DMS153 treated with DMSO at 0.1 percent for 48 hours (cell line): Measurements from ENCODE around the gene ASPDH.
"Not testable (repeated sequence)": the region's sequence is repeated elsewhere in the genome, so short reads cannot be mapped to it uniquely, and the experiment has no call there.

Experiments used
- DNase-seq: peaks from one replicate; lab custom pipeline; 2025; ENCODE audit not compliant: unreplicated experiment; lab: John Stamatoyannopoulos, UW

Gene ASPDH

DNA sequence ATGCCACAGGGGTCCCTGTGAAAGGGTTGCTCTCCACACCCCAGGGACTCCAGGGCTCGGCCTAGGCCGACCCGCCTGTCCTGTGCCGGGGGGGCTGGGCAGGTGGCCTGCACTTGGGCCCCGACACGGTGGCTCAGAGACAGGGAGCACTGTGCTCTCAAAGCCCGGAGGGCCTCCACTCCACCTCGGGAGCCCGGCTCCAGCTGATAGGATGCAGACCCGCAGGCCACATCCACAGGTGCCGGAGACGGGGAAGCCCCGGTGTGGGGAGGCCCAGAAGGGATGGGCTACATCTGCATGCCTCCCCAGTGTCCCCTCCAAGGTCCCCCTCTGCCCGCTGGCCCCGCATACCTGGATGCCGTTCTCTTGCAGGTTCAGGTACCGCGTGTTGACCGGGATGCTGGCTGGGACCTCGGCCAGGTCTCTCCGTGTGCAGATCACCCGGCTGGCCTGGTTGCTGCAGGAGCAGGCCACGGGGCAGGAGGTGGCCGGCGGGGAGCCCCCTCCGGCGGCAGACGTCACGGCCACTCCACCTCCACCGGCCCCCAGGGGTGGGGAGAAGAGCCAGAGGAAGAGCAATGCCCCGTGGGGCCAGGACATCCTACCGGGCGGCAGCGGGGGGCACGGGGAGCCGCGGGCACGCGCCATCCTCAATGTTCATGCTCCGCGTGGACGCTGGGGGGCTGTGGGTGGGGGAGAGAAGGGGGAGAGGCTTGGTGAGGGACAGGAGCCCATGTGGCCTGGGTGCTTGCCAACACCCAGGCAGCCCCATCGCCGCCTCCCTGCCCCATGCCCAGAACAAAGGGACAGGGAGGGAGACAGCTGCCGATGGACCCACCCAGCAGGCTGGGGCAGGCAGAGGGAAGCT, 34.7 kb upstream of the ASPDH start:
- no peak for DNase-seq

DNA sequence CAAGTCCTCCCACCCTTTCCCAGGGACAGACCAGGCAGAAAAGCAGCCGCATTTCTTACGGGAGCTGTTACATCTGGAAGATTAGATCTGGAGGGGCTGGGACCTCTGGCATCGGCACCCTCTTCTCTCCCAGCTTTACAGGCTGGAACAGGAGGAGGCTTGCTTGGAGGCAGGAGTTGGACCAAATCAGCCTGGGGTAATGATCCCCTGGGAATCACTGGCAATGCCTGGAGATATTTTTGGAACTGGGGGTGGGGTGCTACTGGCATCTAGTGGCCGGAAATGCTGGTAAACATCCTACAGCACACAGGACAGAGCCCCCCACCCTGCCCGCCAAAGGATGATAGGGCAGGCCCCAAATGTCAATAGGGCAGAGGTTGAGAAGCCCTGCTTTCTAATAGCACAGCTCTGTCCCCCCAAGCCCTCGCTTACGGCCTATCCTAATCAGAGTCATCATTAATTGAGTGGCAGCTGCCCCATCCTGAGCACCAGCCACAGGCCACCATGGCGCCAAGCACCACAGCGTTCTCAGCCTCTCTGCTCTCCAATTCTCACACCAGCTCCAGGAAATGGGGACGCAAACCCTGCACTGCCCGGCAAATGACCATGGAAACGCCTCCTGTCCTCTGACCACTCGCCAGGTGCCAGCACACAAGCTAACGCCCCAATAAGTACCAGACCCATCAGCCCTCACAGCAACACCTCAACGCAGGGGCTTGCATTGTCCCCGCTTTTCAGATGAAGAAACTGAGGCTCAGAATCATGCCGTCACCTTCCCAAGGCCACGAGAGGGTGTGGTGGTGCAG, 33.9 kb upstream of the ASPDH start:
- no peak for DNase-seq

DNA sequence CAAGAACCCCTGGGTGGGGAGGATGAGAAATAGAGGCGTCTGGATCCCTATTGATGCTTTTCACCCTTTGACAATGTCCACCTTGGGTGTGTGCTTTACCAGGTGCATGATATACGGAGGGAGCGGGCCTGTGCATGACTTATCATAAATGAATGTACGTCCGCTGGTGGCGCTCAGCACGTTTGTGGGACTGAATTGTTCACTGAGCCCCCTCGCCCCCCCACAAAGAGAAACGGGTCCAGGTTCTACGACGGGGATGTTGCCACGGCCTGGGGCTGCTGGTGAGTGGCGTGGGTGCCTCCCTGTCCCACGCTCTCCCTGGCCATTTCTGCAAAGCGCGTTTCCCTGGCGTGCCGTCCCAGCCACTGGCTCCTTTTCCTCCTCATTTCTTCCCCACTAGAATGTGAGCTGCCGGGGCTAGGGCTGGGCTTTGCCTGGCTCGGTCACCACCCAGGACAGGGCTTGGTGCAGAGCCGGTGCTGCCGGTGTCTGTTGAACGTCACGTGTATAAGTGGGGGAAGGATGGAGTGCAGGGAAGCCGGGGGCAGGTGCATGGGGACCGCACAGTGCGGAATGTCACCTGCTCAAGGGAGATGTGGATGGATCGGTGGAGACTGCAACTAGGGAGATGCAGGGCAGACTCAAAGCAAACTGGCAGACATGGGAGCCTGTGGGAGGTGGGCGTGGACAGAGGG, 33.0 kb upstream of the ASPDH start:
- DNase-seq = no peak

DNA sequence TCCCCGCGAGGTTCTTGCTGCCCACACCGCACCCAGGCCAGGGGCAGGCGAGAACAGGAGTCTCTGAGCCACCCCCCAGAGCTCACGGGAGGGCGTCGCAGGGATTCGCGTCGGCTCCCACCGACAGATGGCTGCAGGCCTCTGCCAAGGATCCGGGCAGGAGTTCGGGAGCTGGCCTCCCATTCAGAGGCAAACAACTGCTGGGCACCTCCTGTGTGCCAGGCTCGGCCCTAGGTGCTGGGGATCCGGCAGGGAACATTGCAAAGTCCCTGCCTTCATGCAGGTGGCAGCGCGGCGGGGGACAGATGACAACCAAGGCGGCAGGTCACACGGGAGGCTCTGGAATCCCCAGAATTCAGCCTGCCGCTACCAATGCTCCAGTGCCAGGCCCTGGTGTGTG, 29.2 kb upstream of the ASPDH start:
- DNase-seq = no peak

DNA sequence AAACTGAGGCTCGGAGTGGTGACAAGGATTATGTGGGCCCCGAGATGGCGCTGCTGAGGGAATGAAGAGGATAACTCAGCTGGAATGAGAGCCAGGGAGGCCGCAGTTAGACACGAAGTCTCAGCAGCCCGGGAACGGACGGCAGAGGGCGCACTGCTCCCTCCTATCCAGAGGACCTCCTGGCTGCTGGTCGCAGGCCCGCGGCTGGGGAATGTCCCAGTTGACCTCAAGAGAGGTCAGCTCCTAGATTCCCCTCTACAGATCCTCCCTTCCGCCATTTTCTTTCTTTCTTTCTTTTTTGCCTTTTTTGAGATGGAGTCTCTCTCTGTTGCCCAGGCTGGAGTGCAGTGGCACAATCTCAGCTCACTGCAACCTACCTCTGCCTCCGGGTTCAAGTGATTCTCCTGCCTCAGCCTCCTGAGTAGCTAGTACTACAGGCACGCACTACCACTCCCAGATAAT, 24.1 kb upstream of the ASPDH start:
- DNase-seq = peak; percentile 2

DNA sequence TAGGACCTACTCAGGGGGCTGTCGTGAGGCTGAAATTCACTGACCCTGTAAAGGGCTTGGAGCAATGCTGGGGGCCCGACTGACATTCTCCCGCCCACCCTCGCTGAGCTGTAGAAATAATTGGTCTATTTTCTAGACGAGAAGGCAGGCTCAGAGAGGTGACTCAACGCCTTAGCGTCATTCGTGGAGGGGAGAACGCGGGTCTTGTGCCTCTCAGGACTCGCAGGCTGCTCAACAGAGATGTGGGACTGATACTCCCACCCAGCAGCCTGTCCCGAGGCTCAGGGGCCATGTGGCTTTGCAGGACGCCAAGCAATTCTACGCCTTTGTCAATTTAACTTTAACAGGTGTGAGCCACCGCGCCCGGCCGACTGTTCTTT, 23.6 kb upstream of the ASPDH start:
- DNase-seq = no peak

DNA sequence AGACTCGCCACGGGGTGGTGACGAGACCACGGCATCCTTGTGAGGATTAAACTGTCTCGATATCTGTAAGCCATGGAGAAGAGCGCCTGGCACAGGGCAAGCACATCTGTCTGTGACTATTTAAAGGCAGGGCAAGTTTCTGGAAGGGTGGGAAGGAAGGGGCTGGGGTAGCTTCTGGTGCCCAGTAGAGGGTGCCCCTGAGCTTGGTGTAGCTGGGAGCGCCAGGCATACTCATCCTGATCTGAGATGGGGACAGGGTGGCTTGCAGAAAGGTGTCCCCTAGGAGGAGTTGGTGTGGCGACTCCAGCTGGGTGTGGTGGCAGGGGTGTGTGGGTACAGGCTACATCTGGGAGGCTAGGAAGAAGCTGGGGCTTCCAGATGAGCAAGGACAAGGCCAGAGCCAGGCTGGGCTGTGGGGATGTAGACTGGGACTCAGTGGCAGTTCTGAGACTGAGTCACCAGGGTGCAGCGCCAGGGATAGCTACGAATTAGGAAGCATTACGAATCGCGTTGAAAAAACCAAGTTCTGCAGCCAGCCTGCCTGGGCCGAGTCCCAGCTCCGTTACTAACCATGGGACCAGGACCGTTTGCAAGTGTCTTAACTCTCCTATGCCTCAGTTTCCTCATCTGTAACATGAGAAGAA, 23.1 kb upstream of the ASPDH start:
- DNase-seq = no peak

DNA sequence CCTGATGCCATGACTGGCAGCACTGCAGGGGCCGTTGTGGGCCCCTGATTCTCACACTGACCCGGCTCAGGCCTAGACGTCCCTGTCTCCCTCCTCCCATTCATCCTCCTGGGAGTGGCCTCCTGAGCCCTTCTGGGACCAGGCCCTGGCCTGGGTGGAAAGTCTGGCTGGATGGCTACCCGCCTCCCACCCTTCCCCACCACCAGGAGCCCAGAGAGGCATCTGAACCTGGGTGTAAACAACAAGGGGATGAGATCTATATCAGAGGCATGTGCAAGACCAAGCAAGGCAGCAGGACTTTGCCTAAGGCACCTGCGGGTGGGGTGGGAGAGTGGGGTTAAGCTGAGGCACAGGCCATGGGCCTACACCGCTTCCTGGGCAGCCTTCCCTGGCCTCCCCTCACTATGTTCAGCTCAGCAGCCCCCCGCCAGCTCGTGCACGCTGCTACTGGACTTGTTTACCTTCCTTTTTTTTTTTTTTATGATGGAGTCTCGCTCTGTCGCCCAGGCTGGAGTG, 22.0 kb upstream of the ASPDH start:
- DNase-seq = no peak

DNA sequence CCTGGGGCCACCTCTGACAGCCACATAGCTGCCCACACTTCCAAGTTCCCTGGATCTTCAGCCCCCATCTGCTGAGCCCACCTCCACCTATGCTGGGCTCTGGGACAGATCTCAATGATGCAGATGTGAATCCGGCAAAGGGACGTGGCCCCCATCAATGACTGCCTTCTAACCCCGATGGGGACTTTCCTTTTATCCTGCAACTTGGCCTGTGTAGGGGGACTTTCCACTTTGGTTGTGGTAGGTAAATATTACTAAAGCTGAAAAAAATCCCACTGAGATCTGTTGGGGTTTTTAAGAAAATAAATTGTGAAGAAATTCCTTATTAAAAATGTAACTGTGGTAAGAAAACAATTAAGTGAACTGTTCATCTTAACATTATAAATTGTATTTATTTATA, 20.8 kb upstream of the ASPDH start:
- DNase-seq = no peak

DNA sequence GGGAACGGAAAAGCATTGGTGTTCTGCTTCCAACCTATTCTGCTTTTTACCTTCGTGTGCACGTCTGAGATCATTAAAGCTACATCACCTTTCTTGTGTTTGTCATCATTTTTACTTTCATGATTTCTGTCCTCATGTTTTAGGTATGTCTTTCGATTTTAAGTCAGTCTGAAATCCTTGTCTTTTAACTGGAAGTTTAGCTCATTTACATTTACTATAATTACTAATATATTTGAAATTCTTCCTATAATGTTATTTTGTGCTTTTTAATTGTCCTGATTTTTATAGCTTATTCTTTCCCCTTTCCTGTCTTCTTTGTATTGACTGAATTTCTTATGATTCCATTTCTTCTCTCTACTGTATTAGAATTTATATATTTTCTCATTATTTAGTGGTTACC, 19.2 kb upstream of the ASPDH start:
- no peak for DNase-seq

DNA sequence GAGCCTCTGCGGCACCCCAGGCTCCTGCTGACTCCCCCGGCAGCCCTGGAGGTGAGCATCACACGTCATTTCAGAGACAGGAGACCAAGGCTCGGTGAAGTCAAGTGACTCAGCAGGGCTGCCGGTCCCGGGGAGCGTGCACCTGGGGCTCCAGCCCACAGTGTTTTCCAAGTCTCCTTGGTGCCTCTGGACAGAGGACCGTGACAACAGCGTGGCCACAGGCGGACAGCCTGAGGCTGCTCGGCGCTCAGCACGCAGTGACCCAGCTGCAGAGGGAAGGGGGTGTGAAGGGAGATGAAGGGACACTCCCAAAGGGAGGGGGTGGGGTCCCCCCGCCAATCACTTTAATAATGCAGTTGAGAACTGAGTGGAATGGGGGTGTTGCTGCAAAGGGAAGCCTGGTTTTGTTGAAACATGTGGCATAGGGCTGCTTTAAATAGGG, 17.5 kb upstream of the ASPDH start:
- DNase-seq = no peak

DNA sequence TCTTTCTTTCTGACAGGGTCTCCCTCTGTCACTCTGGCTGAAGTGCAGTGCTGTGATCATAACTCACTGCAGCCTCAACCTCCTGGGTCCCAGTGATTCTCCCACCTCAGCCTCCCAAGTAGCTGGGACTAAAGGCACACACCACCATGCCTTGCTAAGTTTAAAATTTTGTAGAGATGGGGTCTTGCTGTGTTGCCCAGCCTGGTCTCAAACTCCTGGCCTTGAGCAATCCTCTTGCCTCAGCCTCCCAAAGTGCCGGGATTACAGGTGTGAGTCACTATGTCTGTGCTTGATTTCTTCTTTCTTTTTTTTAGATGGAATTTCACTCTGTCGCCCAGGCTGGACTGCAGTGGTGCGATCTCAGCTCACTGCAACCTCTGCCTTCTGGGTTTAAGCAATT, 14.3 kb upstream of the ASPDH start:
- not testable (repeated sequence) for DNase-seq

DNA sequence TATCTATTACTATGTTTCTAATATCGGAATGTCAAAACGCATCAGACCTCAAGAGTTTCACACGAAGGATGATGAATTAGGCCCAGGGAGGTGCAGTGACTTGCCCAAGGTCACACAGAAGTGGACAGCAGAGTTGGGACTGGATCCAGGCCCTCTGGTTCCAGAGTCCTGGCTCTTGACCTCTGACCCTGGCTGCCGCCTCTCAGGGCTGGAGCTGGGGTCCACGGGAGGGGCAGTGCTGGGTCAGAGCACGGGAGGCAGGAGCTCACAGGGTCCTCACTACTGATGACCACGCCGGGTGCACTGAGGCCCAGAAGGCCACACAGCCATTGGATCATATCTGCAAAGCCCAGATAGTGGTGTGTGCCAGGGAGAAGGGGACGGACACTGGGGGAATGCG, 9.2 kb upstream of the ASPDH start:
- no peak for DNase-seq

DNA sequence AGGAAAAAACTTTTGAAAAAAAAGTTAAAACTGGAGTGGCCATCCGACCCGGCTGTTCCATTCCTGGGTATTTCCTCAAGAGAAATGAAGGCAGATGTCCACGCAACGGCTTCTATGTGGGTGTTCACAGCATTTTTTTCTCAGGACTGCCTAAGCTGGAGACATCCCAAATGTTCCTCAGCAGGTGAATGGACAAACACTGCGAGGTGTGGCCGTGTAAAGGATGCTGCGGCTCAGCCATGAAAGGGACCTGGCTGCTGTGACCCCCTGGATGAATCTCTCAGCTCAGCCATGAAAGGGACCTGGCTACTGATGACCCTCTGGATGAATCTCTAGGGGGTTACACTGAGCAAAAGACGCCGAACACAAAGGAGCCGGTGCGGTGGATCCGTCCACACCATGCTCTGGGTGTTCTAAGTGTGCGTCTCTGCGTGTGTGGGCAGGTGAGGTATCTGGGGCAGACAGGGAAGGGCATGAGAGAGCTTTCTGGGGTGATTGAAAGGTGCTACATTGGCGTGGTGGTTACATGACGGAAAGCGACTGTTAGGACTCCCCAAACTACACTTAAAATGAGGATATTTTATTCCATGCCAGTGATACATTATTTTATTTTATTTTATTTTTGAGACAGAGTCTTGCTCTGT, 7.2 kb upstream of the ASPDH start:
- DNase-seq = no peak

DNA sequence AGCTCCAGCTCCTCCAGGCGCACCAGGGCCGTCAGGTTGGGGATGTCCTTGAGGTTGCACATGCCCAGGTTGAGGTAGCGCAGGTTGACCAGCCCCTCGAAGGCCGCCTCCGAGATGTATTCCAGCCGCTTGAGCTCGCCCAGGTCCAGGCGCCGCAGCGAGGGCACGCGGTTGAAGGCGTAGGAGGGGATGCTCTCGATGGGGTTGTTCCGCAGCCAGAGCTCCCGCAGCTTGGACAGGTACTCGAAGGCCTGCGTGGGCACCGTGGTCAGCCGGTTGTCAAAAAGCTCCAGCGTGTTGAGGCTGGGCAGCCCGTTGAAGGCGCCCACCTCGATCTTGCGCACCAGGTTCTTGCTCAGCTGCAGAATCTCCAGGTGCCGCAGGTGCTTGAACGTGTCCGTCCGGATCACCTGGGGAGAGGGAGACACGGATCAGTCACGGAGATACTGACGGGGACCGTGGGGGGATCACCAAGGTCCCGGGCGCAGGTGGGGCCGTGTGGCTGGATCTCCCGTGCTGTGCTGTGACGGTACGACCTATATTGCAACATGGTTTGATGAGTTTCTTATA, 5.4 kb upstream of the ASPDH start:
- no peak for DNase-seq

DNA sequence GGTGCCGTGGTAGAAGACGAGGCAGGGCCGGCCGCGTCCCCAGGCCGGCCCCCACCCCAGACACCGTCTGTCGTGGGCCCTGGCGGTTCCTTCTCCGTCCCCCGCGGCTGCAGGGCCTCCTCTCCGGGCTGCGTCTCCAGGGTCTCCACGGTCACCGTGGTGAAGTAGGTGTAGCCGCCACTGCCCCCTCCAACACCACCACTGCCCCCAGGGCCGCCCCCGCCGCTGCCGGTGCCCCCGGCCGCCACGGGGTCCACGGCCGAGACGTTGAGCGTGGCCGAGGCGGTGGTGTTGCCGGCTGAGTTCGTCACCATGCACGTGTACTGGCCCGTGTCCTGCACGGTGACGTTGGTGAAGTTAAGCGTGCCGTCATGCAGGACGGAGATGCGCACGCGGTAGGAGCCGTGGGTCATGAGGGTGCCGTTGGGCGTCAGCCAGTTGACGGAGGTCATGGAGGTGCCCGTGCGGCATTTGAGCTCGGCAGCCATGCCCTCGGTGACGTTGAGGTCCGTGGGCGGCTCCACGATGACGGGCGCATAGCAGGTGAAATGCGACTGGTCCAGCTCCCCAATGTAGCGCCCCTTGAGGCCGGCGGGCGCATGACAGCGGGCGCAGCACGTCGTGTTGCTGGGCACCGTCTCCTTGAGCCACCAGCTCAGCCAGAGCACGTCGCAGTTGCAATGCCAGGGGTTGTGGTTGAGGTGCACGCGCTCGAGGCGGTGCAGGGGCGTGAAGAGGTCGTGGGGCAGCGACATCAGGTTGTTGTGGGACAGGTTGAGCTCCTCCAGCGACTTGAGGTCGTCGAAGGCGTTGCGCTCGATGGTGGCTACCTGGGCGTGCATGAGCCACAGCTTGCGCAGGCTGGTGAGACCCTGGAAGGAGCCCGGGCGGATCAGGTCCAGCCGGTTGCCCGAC, 4.6 kb upstream of the ASPDH start:
- DNase-seq = no peak

DNA sequence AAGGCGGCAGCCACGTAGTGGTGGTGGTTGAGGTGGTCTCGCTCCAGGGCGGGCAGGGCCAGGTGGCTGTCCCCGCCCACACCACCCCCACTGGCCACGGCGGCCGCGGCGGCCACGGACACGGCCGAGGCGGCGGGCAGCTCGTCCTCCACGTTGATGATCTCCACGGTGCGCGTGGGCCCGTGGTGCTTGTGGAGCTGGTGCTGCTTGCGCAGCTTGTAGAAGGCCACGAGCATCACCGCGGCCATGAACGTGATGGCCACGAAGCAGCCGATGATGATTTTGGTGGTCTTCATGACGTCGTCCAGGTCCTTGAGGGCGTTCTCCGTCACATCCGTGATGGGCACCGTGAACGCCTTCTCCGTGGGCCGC, 4.0 kb upstream of the ASPDH start:
- DNase-seq = no peak

DNA sequence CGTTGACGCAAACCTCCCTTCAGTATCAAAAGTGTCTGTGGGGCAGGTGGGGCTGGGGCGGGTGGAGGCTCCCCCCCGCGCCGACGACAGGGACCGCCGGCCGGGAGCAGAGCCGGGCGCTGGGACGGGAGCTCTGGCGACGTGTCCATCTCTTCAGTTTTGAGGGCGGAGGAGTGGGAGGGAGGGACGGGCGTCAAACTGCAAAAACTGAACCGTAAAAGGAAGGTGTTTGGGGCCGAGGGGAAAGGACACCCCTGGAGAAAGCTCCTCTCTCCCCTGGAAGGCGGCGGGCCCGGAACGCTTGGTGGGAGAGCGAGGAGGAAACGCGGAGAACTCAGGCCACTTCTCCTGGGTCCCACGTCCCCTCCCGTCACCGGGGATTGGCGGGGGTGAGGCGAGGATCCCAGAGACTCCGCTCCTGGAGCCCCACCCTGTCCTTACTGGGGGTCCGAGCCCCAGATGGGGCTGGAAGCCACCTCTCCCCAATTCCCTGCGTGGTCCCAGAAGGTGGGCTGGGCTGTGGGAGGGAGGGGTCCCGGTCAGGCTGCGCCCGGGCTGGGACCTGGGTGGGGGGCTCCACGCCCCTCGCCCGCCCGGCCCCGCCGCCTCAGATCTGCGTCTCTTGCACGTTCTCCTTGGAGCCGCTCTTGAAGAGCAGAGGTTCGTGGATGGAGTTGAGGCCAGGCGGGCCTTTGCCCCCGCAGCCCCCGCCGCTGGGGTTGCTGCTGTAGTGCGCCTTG, 3.4 kb upstream of the ASPDH start:
- DNase-seq = no peak
